ENCODE measurements around the gene DYNLT3.

The DYNLT3 gene

DNA sequence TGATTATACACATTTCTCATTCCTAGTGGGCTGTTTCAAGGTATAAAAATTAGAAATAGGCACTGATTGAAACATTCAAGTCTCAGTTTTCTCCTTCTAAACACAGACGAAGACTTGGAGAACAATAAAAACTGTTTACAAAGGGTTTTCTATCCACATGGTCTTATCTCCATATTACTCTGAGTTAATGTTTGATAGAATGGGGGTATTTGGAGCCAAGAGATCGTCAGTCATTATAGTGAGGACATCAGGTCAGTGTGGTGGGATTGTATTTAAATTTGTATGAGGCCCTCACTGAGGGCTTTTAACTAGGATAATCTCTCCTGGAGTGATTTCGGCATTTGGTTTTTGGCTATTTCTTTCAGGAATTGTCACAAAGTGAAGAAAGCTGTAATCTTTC is 16.4 kb upstream of the DYNLT3 start:
- Histone ChIP-seq H3K4me1 (no peaks in the 10 kb centered on the region), H3K27ac (no peak overlapping the region), H3K9me3 (ENCODE audit: control insufficient read depth, low read length) (no peaks in the 10 kb centered on the region), H3K4me2 (ENCODE audit: low read length) (no peak overlapping the region), H3K36me3 (ENCODE audit: control insufficient read depth, insufficient read depth, low read length) (no peaks in the 10 kb centered on the region), H3K9ac (no peak overlapping the region), H3K4me3 (ENCODE audit: low read depth, low read length) (no peak overlapping the region), H3K27me3 (ENCODE audit: control insufficient read depth, insufficient read depth, low read length) (no peaks in the 10 kb centered on the region), H2AFZ (no peak overlapping the region), H3K79me2 (no peaks in the 10 kb centered on the region)
- TF ChIP-seq, protein P1, sequence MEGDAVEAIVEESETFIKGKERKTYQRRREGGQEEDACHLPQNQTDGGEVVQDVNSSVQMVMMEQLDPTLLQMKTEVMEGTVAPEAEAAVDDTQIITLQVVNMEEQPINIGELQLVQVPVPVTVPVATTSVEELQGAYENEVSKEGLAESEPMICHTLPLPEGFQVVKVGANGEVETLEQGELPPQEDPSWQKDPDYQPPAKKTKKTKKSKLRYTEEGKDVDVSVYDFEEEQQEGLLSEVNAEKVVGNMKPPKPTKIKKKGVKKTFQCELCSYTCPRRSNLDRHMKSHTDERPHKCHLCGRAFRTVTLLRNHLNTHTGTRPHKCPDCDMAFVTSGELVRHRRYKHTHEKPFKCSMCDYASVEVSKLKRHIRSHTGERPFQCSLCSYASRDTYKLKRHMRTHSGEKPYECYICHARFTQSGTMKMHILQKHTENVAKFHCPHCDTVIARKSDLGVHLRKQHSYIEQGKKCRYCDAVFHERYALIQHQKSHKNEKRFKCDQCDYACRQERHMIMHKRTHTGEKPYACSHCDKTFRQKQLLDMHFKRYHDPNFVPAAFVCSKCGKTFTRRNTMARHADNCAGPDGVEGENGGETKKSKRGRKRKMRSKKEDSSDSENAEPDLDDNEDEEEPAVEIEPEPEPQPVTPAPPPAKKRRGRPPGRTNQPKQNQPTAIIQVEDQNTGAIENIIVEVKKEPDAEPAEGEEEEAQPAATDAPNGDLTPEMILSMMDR (IDR thresholded peaks at IDR 0.05) = no peak

DNA sequence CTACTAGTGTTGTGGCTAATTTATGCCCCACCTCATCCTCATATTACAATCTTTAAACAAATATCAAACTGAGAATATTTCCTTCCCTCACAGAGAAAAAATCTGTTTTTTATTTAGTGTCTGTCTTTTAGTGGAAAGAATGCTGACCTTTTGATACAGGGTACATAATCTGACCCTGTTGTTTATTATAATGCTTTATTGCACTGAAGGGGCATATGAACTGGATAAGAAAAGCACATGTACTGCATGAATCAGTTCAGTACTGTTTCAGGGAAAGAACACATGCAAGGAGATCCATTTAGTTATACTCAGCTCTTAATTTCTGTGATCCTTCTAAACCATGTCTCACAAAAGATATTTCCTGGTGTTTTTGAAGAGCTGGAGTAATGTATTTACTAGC is 15.5 kb upstream of the DYNLT3 start:
- Histone ChIP-seq H3K36me3 (ENCODE audit: control insufficient read depth, insufficient read depth, low read length) (no peaks in the 10 kb centered on the region), H3K79me2 (no peaks in the 10 kb centered on the region), H3K9me3 (ENCODE audit: control insufficient read depth, low read length) (no peaks in the 10 kb centered on the region), H2AFZ (no peak overlapping the region), H3K4me3 (ENCODE audit: low read depth, low read length) (no peak overlapping the region), H3K27me3 (ENCODE audit: control insufficient read depth, insufficient read depth, low read length) (no peaks in the 10 kb centered on the region), H3K27ac (no peak overlapping the region), H3K9ac (no peak overlapping the region), H3K4me1 (no peaks in the 10 kb centered on the region), H3K4me2 (ENCODE audit: low read length) (no peak overlapping the region)
- TF ChIP-seq, protein P1 (IDR thresholded peaks at IDR 0.05) = no peak

DNA sequence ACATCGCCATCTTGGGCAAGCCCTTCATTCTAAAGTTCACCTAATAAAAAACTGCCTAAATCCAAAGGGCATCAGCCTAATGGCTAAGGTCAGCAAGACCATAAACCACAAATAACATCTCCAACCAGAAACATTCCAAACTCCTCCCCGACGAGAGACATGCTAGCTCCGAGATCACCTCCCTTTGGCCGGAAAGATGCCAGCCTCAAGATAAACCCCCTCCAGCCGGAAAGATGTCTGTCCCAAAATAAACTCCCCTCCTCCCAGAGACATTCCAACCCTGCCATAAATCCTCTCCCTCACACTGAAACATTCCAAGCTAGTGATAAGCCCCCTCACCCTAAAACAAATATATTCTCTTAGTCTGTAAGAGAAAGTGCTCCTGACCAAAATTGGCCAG is 13.3 kb upstream of the DYNLT3 start:
- no peak overlapping the region for H3K4me3 ChIP-seq (ENCODE audit: low read depth, low read length)
- no peaks in the 10 kb centered on the region for H3K9me3 ChIP-seq (ENCODE audit: control insufficient read depth, low read length)
- H3K79me2 ChIP-seq = no peaks in the 10 kb centered on the region
- H3K4me1 ChIP-seq = no peaks in the 10 kb centered on the region
- H3K9ac ChIP-seq = no peak overlapping the region
- H2AFZ ChIP-seq = no peak overlapping the region
- H3K27ac ChIP-seq = no peak overlapping the region
- TF ChIP-seq, protein P1 (IDR thresholded peaks at IDR 0.05) = no peak
- H3K4me2 ChIP-seq (ENCODE audit: low read length) = no peak overlapping the region
- no peaks in the 10 kb centered on the region for H3K27me3 ChIP-seq (ENCODE audit: control insufficient read depth, insufficient read depth, low read length)
- H3K36me3 ChIP-seq (ENCODE audit: control insufficient read depth, insufficient read depth, low read length) = no peaks in the 10 kb centered on the region

DNA sequence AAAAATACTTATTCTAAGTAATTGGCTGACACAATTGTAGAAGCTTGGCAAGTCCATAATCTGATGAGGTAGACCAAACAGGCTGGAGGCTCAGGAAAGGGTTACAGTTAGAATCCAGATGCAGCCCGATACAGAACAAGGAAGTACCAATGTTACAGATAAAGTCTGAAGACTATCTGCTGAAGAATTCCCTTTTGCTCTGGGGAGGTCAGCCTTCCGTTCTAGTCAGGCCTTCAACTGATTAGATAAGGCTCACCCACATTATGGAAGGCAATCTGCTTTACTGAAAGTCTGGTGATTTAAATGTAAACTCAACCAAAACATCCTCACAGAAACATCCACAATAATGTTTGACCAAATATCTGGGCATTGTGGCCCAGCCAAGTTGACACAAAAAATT is 7.4 kb upstream of the DYNLT3 start:
- Histone ChIP-seq H3K27me3 (ENCODE audit: control insufficient read depth, insufficient read depth, low read length) (no peaks in the 10 kb centered on the region), H3K4me1 (no peaks in the 10 kb centered on the region), H3K9me3 (ENCODE audit: control insufficient read depth, low read length) (no peaks in the 10 kb centered on the region), H3K79me2 (no peaks in the 10 kb centered on the region), H2AFZ (no peak overlapping the region), H3K4me2 (ENCODE audit: low read length) (no peak overlapping the region), H3K36me3 (ENCODE audit: control insufficient read depth, insufficient read depth, low read length) (no peaks in the 10 kb centered on the region), H3K4me3 (ENCODE audit: low read depth, low read length) (no peak overlapping the region), H3K27ac (no peak overlapping the region), H3K9ac (no peak overlapping the region)
- TF ChIP-seq, protein P1 (IDR thresholded peaks at IDR 0.05) = no peak

DNA sequence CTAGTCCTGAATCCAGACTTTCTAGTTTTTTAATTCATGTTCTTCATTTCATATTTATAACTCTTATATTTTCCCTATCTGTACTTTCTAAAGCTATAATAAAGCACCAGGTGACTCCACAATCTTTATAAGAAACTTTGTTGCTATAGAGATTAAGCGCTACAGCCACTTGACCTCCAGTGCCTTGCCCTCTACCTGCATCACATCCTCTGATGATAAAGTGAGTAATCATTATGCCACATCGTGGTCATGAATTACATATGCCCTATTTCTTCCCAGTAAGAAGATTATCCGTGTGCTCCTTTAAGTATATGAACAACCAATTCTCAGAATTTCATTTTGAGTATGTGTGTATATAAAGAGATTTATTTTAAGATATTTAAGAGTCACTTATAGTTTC is 6.8 kb upstream of the DYNLT3 start:
- TF ChIP-seq, protein P1 (IDR thresholded peaks at IDR 0.05) = no peak
- Histone ChIP-seq H3K4me2 (ENCODE audit: low read length) (no peak overlapping the region), H3K27me3 (ENCODE audit: control insufficient read depth, insufficient read depth, low read length) (no peaks in the 10 kb centered on the region), H3K79me2 (no peaks in the 10 kb centered on the region), H3K4me1 (no peaks in the 10 kb centered on the region), H3K9ac (no peak overlapping the region), H3K27ac (no peak overlapping the region), H2AFZ (no peak overlapping the region), H3K4me3 (ENCODE audit: low read depth, low read length) (no peak overlapping the region), H3K36me3 (ENCODE audit: control insufficient read depth, insufficient read depth, low read length) (no peaks in the 10 kb centered on the region), H3K9me3 (ENCODE audit: control insufficient read depth, low read length) (no peaks in the 10 kb centered on the region)
